Esophagus squamous epithelium (tissue), 5 donors: ENCODE results near the gene ZMIZ1. TPM values are rescaled to one million over a fixed set of nuclear protein-coding genes. Genes with fewer than 3 reads are reported as not detected.
A peak's percentile ranks its signal among the peaks of the same experiment; 100 is the strongest.

ENCODE experiments used
- DNase-seq: peaks from one replicate; lab custom pipeline; 2025; lab: John Stamatoyannopoulos, UW
- H3K27ac ChIP-seq, 4 donors: fragments of 200-600 bp; sonication (generic); one replicate each; pipeline ENCODE4 v1.5.1; 2016 to 2019; ENCODE audit warnings: mild to moderate bottlenecking in 1 of 4
- H3K27me3 ChIP-seq, 4 donors: fragments of 200-600 bp; sonication (generic); 1 replicate in 3 of 4; 2 replicates in 1 of 4; pipeline versions ENCODE4 v1.5.1 to v1.6.0; 2017 to 2021; ENCODE audit warnings: antibody characterized with exemption in 1 of 4
- H3K36me3 ChIP-seq, 3 donors: fragments of 200-600 bp; sonication (generic); one replicate each; pipeline ENCODE4 v1.5.1; 2016 to 2019
- H3K4me1 ChIP-seq, 3 donors: fragments of 200-600 bp; sonication (generic); one replicate each; pipeline ENCODE4 v1.5.1; 2017 to 2019
- H3K4me3 ChIP-seq, 4 donors: fragments of 200-600 bp; sonication (generic); 1 replicate in 3 of 4; 2 replicates in 1 of 4; pipeline ENCODE4 v1.5.1; 2016 to 2019; ENCODE audit warnings: mild to moderate bottlenecking in 2 of 4, moderate library complexity in 1 of 4
- H3K9me3 ChIP-seq, 3 donors: fragments of 200-600 bp; sonication (generic); one replicate each; pipeline ENCODE4 v1.5.1; 2016 to 2019
- CTCF ChIP-seq, 6 experiments: fragments of 450-650 bp in 4 of 6; fragments of 200-600 bp in 2 of 6; sonication (generic) in 2 of 6; IDR thresholded peaks; one replicate each; pipeline ENCODE4 v1.5.1; 2016 to 2019; ENCODE audit warnings: antibody characterized with exemption in 6 of 6, mild to moderate bottlenecking in 4 of 6, moderate library complexity in 4 of 6
- POLR2A ChIP-seq, 4 donors: fragments of 450-650 bp; IDR thresholded peaks; one replicate each; pipeline ENCODE4 v1.6.1; 2017; ENCODE audit warnings: antibody characterized with exemption in 4 of 4, mild to moderate bottlenecking in 4 of 4, moderate library complexity in 3 of 4
- WGBS, 2 donors: methylation state at CpG; one replicate each; pipeline ENCODE4 v1.1.5; 2018; 5-methylcytosine and 5-hydroxymethylcytosine counted together
- intact Hi-C: fragments of 100-400 bp; cut with DNase I; formaldehyde crosslinking; loops from one replicate; pipeline ENCODE4 v1.15.0; 2022
- total RNA-seq, 4 donors: library from RNA; depleted of rRNA; stranded (reverse); fragments of >200 nt; gene quantifications; one replicate each; pipeline ENCODE4 v1.1.0, GENCODE V29; 2016
- donor health status: DM: yes; HTN: yes; CAD: no.

Gene ZMIZ1
- total RNA-seq, 4 donors from 2014 or later: 28.2 to 79.5 (median 40.4) TPM

GRCh38 chr10:79106256-79107050 is 37.7 kb downstream of the ZMIZ1 start:
- no peak for DNase-seq
- intact Hi-C loops: no loop called here
- peak overlapping the region in 2 of 4 donors; percentile 32 to 44 for H3K27ac ChIP-seq
- no peak overlapping the region for H3K4me3 ChIP-seq
- H3K36me3 ChIP-seq: peaks cover 0 to 25% (median 6%) of the 10 kb centered on the region in 3 donors
- WGBS, 2 donors: 53 to 80% methylated on average over 6 to 10 of the region's 10 CpGs
- no peak for TF ChIP-seq POLR2A (IDR thresholded peaks at IDR 0.05)
- TF ChIP-seq CTCF (IDR thresholded peaks at IDR 0.05): no peak
- H3K27me3 ChIP-seq: no peaks in the 10 kb centered on the region
- H3K9me3 ChIP-seq: no peaks in the 10 kb centered on the region
- H3K4me1 ChIP-seq: peaks cover 24 to 100% (median 59%) of the 10 kb centered on the region in 3 donors

DNA sequence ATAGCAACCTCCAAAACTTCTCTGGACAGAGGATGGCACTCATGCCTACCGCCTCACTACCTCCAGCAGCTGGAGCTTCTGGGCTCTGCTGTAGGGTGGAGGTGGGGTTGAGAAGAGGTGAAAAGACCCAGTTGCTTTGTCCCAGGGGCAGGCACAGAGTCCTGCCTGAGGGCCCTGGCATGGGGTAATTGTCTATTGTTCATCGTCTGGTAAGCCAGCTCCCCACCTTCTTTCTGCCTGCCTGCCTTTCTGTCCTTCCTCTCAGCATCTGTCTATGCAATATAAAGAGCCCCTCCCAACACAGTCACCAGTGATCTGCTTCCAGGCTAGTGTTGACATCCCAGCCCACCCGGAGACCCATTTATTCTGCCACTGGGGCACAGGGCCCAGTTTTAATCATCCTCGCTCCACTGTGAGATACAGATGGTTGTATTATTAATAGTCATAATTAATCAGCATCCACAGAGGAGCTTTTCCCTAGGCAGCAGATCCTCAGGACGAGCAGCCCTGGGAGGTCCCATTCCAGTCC is 39.0 kb downstream of the ZMIZ1 start:
- WGBS, 2 donors: 39 to 61% methylated on average over 3 to 4 of the region's 5 CpGs

DNA sequence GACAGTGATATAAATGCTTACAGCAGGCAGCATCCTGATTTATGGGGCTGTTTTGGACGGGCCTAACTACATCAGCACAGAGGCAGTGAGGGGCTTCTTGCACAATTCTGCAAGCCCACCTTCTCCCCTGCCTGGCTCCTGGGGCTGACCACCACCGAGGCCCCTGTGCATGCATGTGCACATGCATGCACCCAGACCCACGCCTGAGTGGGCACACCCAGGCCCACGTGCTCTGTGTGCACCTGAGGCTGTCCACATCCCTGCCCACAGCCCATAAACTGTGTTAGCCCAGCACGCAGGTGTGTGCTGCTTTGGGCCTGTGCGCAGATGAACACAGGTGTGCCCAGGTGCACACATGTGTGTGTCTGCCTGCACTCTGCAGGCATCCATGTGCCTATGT is 40.0 kb downstream of the ZMIZ1 start:
- WGBS, 2 donors: 27 to 44% methylated on average over 2 to 5 of the region's 6 CpGs
- Histone ChIP-seq H3K36me3 (peaks cover 0 to 41% (median 6%) of the 10 kb centered on the region in 3 donors), H3K27ac (no peak overlapping the region), H3K4me1 (peaks cover 24 to 100% (median 56%) of the 10 kb centered on the region in 3 donors), H3K9me3 (no peaks in the 10 kb centered on the region), H3K4me3 (no peak overlapping the region), H3K27me3 (no peaks in the 10 kb centered on the region)
- intact Hi-C loops: no loop called here
- TF ChIP-seq POLR2A (IDR thresholded peaks at IDR 0.05): no peak
- no peak for TF ChIP-seq CTCF (IDR thresholded peaks at IDR 0.05)
- no peak for DNase-seq

More for the DNA sequence above, 39.0 kb downstream of the ZMIZ1 start:
- Histone ChIP-seq H3K27me3 (no peaks in the 10 kb centered on the region), H3K4me3 (no peak overlapping the region), H3K36me3 (peaks cover 0 to 38% (median 6%) of the 10 kb centered on the region in 3 donors), H3K4me1 (peaks cover 21 to 100% (median 56%) of the 10 kb centered on the region in 3 donors), H3K27ac (peak overlapping the region in 3 of 4 donors; percentile 16 to 44 (median 35)), H3K9me3 (no peaks in the 10 kb centered on the region)
- DNase-seq: no peak
- TF ChIP-seq POLR2A (IDR thresholded peaks at IDR 0.05) (no peak), CTCF (IDR thresholded peaks at IDR 0.05) (no peak)
- intact Hi-C loops: no loop called here

DNA sequence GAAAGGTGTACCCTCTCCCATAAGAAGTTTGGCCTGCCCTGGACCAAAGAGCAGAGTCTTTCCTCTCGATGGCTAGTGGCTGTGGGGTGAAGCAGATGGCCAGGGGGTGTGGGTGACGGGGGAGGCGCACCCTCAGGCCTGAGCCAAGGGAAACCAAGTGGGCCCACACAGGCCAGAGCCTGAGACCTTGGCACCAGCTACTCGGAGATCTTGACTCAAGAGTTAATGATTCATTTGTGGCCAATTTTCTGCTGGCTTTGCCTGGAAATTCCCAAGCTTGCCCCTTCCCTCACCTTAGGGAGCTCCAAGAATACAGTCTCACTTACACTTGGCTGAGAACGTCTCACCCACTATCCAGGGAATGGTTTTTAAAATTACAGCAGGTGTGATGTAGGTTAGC is 42.7 kb downstream of the ZMIZ1 start:
- WGBS, 2 donors: 20 to 54% methylated on average over 1 to 4 of the region's 5 CpGs
- Histone ChIP-seq H3K27ac (peak overlapping the region; percentile 1 to 88 (median 80)), H3K4me1 (peaks cover 31 to 100% (median 58%) of the 10 kb centered on the region in 3 donors), H3K4me3 (no peak overlapping the region), H3K36me3 (peaks cover 0 to 51% (median 6%) of the 10 kb centered on the region in 3 donors), H3K27me3 (no peaks in the 10 kb centered on the region), H3K9me3 (no peaks in the 10 kb centered on the region)
- no peak for TF ChIP-seq CTCF (IDR thresholded peaks at IDR 0.05)
- TF ChIP-seq POLR2A (IDR thresholded peaks at IDR 0.05): no peak
- DNase-seq: no peak
- intact Hi-C loops: no loop called here
